ENCODE data around the gene ADCY9. TPM values are rescaled to one million over a fixed set of nuclear protein-coding genes. Genes with fewer than 3 reads are reported as not detected.

The ADCY9 gene
- total RNA-seq, 1 experiment from 2014 or later: 7.1 TPM

GRCh38 chr16:4062212-4062802 lies 53.9 kb downstream of the ADCY9 start:
- TF ChIP-seq, protein P1, sequence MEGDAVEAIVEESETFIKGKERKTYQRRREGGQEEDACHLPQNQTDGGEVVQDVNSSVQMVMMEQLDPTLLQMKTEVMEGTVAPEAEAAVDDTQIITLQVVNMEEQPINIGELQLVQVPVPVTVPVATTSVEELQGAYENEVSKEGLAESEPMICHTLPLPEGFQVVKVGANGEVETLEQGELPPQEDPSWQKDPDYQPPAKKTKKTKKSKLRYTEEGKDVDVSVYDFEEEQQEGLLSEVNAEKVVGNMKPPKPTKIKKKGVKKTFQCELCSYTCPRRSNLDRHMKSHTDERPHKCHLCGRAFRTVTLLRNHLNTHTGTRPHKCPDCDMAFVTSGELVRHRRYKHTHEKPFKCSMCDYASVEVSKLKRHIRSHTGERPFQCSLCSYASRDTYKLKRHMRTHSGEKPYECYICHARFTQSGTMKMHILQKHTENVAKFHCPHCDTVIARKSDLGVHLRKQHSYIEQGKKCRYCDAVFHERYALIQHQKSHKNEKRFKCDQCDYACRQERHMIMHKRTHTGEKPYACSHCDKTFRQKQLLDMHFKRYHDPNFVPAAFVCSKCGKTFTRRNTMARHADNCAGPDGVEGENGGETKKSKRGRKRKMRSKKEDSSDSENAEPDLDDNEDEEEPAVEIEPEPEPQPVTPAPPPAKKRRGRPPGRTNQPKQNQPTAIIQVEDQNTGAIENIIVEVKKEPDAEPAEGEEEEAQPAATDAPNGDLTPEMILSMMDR (IDR thresholded peaks at IDR 0.05; ENCODE audit: unreplicated experiment): no peak
- DNase-seq: no peak
- CTCF ChIA-PET: no interaction called here
- Mint-ChIP-seq H3K27me3 (ENCODE audit: unreplicated experiment) (no peaks in the 10 kb centered on the region), H3K36me3 (ENCODE audit: insufficient read depth, unreplicated experiment) (no peaks in the 10 kb centered on the region), H3K9me3 (ENCODE audit: low read depth, unreplicated experiment) (peaks cover 5% of the 10 kb centered on the region), H3K4me1 (ENCODE audit: low read depth, unreplicated experiment) (no peaks in the 10 kb centered on the region), H3K27ac (ENCODE audit: unreplicated experiment) (no peak overlapping the region), H3K4me3 (ENCODE audit: low read depth, unreplicated experiment) (no peak overlapping the region)
- BruUV-seq (replicated peaks): no TSS peak
- intact Hi-C loops (cut with micrococcal nuclease; ENCODE audit: unreplicated experiment): no loop called here

DNA sequence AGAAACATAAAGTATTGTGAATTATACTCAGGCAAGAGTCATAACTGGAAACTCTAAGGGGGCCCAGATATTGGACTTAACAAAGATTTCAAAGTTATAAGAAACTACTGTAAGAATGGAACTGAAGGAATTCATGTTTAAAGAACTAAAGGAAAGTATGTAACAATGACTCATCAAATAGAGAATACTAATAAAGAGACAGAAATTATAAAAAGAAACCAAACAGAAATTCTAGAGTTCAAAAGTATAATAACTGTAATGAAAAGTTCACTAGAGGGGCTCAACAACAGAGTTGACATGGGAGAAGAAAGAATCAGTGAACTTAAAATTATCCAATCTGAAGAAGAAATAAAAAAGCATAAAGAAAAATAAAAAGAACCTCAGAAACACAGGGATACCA lies 55.4 kb downstream of the ADCY9 start:
- no peaks in the 10 kb centered on the region for H3K36me3 Mint-ChIP-seq (ENCODE audit: insufficient read depth, unreplicated experiment)
- BruUV-seq (replicated peaks): no TSS peak
- no peaks in the 10 kb centered on the region for H3K4me1 Mint-ChIP-seq (ENCODE audit: low read depth, unreplicated experiment)
- intact Hi-C loops (cut with micrococcal nuclease; ENCODE audit: unreplicated experiment): no loop called here
- no peak for DNase-seq
- no peaks in the 10 kb centered on the region for H3K27me3 Mint-ChIP-seq (ENCODE audit: unreplicated experiment)
- TF ChIP-seq, protein P1 (IDR thresholded peaks at IDR 0.05; ENCODE audit: unreplicated experiment): no peak
- CTCF ChIA-PET: no interaction called here
- H3K9me3 Mint-ChIP-seq (ENCODE audit: low read depth, unreplicated experiment): peaks cover 5% of the 10 kb centered on the region
- no peak overlapping the region for H3K4me3 Mint-ChIP-seq (ENCODE audit: low read depth, unreplicated experiment)
- no peak overlapping the region for H3K27ac Mint-ChIP-seq (ENCODE audit: unreplicated experiment)

GRCh38 chr16:4060009-4060408 lies 56.2 kb downstream of the ADCY9 start:
- intact Hi-C loops (cut with micrococcal nuclease; ENCODE audit: unreplicated experiment): no loop called here
- no peak for DNase-seq
- H3K27ac Mint-ChIP-seq (ENCODE audit: unreplicated experiment): no peak overlapping the region
- no peak overlapping the region for H3K4me3 Mint-ChIP-seq (ENCODE audit: low read depth, unreplicated experiment)
- no peaks in the 10 kb centered on the region for H3K36me3 Mint-ChIP-seq (ENCODE audit: insufficient read depth, unreplicated experiment)
- BruUV-seq (replicated peaks): no TSS peak
- no peaks in the 10 kb centered on the region for H3K27me3 Mint-ChIP-seq (ENCODE audit: unreplicated experiment)
- peaks cover 5% of the 10 kb centered on the region for H3K9me3 Mint-ChIP-seq (ENCODE audit: low read depth, unreplicated experiment)
- H3K4me1 Mint-ChIP-seq (ENCODE audit: low read depth, unreplicated experiment): no peaks in the 10 kb centered on the region
- CTCF ChIA-PET: interaction anchor here (0.6 kb wide), 2 partner anchors 16 to 155 kb away, joined by 3 to 5 read pairs; no protein-coding TSS in a partner anchor
- TF ChIP-seq, protein P1 (IDR thresholded peaks at IDR 0.05; ENCODE audit: unreplicated experiment): no peak

- no peak for DNase-seq
- BruUV-seq (replicated peaks): no TSS peak
Measured at GRCh38 chr16:4058386-4058785, 57.9 kb downstream of the ADCY9 start.

More at GRCh38 chr16:4058386-4058785, 57.9 kb downstream of the ADCY9 start:
- CTCF ChIA-PET: interaction anchor here (0.7 kb wide), 1 partner anchor 108 kb away, joined by 6 read pairs; no protein-coding TSS in a partner anchor
- Mint-ChIP-seq H3K27ac (ENCODE audit: unreplicated experiment) (no peak overlapping the region), H3K4me3 (ENCODE audit: low read depth, unreplicated experiment) (no peak overlapping the region), H3K9me3 (ENCODE audit: low read depth, unreplicated experiment) (peaks cover 3% of the 10 kb centered on the region), H3K4me1 (ENCODE audit: low read depth, unreplicated experiment) (peaks cover 13% of the 10 kb centered on the region), H3K27me3 (ENCODE audit: unreplicated experiment) (no peaks in the 10 kb centered on the region), H3K36me3 (ENCODE audit: insufficient read depth, unreplicated experiment) (no peaks in the 10 kb centered on the region)
- TF ChIP-seq, protein P1 (IDR thresholded peaks at IDR 0.05; ENCODE audit: unreplicated experiment): no peak
- intact Hi-C loops (cut with micrococcal nuclease; ENCODE audit: unreplicated experiment): no loop called here
